Ectodermal cell (in vitro differentiated cells): ENCODE measurements around the gene F8.
"Not testable (repeated sequence)": the region's sequence is repeated elsewhere in the genome, so short reads cannot be mapped to it uniquely, and the experiment has no call there.

Experiments used
- H3K27ac ChIP-seq: 2 replicates; pipeline ENCODE4 v1.7.0; 2013; ENCODE audit warnings: mild to moderate bottlenecking, low read depth, low read length; ENCODE audit not compliant: insufficient read depth, poor library complexity, severe bottlenecking
- H3K27me3 ChIP-seq: 2 replicates; pipeline ENCODE4 v1.7.0; 2013; ENCODE audit warnings: mild to moderate bottlenecking, low read length; ENCODE audit not compliant: insufficient read depth, control insufficient read depth, poor library complexity, severe bottlenecking
- H3K36me3 ChIP-seq: one replicate; pipeline ENCODE4 v1.7.0; 2013; ENCODE audit warnings: low read length; ENCODE audit not compliant: control insufficient read depth, insufficient read depth
- H3K4me1 ChIP-seq: one replicate; pipeline ENCODE4 v1.7.0; 2013; ENCODE audit warnings: low read length; ENCODE audit not compliant: control insufficient read depth, insufficient read depth
- H3K4me3 ChIP-seq: 2 replicates; pipeline ENCODE4 v1.7.0; 2013; ENCODE audit warnings: low read depth, low read length, control low read depth; ENCODE audit not compliant: insufficient read depth
- H3K9me3 ChIP-seq: 2 replicates; pipeline ENCODE4 v1.7.0; 2013; ENCODE audit warnings: mild to moderate bottlenecking, low read length, moderate library complexity; ENCODE audit not compliant: control insufficient read depth
- WGBS, 2 experiments: methylation state at CpG; one replicate each; pipeline ENCODE4 v1.1.7; 2013; ENCODE audit warnings: missing lambda C conversion rate in 2 of 2; 5-methylcytosine and 5-hydroxymethylcytosine counted together

The F8 gene

DNA sequence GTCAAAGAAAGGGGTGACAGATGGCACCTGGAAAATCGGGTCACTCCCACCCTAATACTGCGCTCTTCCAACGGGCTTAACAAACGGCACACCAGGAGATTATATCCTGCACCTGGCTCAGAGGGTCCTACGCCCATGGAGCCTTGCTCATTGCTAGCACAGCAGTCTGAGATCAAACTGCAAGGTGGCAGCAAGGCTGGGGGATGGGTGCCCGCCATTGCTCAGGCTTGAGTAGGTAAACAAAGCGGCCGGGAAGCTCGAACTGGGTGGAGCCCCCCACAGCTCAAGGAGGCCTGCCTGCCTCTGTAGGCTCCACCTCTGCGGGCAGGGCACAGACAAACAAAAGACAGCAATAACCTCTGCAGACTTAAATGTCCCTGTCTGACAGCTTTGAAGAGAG lies 83.3 kb downstream of the F8 start:
- not testable (repeated sequence) for H3K4me1 ChIP-seq, H3K27me3 ChIP-seq, H3K9me3 ChIP-seq, H3K27ac ChIP-seq, H3K36me3 ChIP-seq, H3K4me3 ChIP-seq
- WGBS, 2 experiments = 87 to 98% methylated on average over 5 to 8 of the region's 10 CpGs

- WGBS, 2 experiments = 81 to 89% methylated on average over 5 of the region's 5 CpGs
Measured at GRCh38 chrX:154924771-154925170, 97.8 kb downstream of the F8 start.

GRCh38 chrX:154918060-154918483 lies 104.5 kb downstream of the F8 start:
- Histone ChIP-seq H3K36me3 (no peaks in the 10 kb centered on the region), H3K4me1 (no peaks in the 10 kb centered on the region), H3K27me3 (no peaks in the 10 kb centered on the region), H3K4me3 (no peak overlapping the region), H3K9me3 (no peaks in the 10 kb centered on the region), H3K27ac (no peak overlapping the region)
- WGBS, 2 experiments = 7 to 12% methylated on average over 5 of the region's 5 CpGs

More at GRCh38 chrX:154924771-154925170, 97.8 kb downstream of the F8 start:
- not testable (repeated sequence) for H3K4me3 ChIP-seq, H3K9me3 ChIP-seq, H3K27me3 ChIP-seq, H3K36me3 ChIP-seq, H3K4me1 ChIP-seq, H3K27ac ChIP-seq

GRCh38 chrX:154914052-154914451 lies 108.5 kb downstream of the F8 start:
- H3K4me1 ChIP-seq = no peaks in the 10 kb centered on the region
- no peaks in the 10 kb centered on the region for H3K9me3 ChIP-seq
- no peaks in the 10 kb centered on the region for H3K27me3 ChIP-seq
- no peaks in the 10 kb centered on the region for H3K36me3 ChIP-seq
- no peak overlapping the region for H3K27ac ChIP-seq
- no peak overlapping the region for H3K4me3 ChIP-seq
- 93 to 100% methylated on average over 1 to 2 of the region's 2 CpGs for WGBS, 2 experiments

DNA sequence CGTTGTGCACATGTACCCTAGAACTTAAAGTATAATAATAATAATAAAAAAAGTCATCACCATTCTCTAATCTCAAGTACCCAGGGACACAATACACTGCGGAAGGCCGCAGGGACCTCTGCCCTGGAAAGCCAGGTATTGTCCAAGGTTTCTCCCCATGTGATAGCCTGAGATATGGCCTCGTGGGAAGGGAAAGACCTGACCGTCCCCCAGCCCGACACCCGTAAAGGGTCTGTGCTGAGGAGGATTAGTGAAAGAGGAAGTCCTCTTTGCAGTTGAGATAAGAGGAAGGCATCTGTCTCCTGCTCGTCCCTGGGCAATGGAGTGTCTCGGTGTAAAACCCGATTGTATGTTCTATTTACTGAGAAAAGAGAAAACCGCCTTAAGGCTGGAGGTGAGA lies 112.0 kb downstream of the F8 start:
- H3K27me3 ChIP-seq, H3K4me3 ChIP-seq, H3K9me3 ChIP-seq, H3K4me1 ChIP-seq, H3K27ac ChIP-seq, H3K36me3 ChIP-seq: not testable (repeated sequence)
- 96% methylated on average over 8 to 10 of the region's 11 CpGs for WGBS, 2 experiments

DNA sequence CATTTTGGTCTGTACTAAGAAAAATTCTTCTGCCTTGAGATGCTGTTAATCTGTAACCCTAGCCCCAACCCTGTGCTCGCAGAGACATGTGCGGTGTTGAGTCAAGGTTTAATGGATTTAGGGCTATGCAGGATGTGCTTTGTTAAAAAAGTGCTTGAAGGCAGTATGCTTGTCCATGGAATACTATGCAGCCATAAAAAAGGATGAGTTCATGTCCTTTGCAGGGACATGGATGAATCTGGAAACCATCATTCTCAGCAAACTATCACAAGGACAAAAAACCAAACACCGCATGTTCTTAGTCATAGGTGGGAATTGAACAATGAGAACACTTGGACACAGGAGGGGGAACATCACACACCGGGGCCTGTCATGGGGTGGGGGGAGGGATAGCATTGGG lies 112.5 kb downstream of the F8 start:
- WGBS, 2 experiments = 91 to 99% methylated on average over 4 of the region's 4 CpGs
- not testable (repeated sequence) for H3K4me3 ChIP-seq, H3K9me3 ChIP-seq, H3K27me3 ChIP-seq, H3K27ac ChIP-seq, H3K36me3 ChIP-seq, H3K4me1 ChIP-seq

GRCh38 chrX:154908821-154909220 lies 113.7 kb downstream of the F8 start:
- 87 to 97% methylated on average over 3 of the region's 3 CpGs for WGBS, 2 experiments
- no peaks in the 10 kb centered on the region for H3K4me1 ChIP-seq
- H3K9me3 ChIP-seq = no peaks in the 10 kb centered on the region
- H3K4me3 ChIP-seq = no peak overlapping the region
- no peaks in the 10 kb centered on the region for H3K36me3 ChIP-seq
- H3K27ac ChIP-seq = no peak overlapping the region
- no peaks in the 10 kb centered on the region for H3K27me3 ChIP-seq

DNA sequence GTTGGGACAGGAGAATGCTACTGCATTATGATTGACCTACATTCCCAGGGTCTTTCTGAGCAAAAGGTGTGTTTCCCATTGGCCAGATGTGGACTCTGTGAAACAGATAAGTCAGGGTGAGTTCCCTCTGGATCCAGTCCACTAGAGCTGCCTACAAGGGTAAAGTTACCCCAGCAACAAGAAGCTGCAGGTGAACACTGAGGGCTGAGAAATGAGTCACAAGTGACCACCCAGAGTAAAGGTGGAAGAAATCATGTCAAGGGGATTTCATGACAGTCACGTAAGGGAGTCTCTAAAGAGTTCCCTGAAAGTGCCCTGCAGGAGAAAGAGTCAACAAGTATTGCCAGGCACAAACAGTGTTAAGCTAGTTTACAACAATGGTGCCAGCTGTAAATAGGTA lies 120.1 kb downstream of the F8 start:
- H3K36me3 ChIP-seq = no peaks in the 10 kb centered on the region
- H3K27ac ChIP-seq = no peak overlapping the region
- no peak overlapping the region for H3K4me3 ChIP-seq
- H3K4me1 ChIP-seq = no peaks in the 10 kb centered on the region
- H3K9me3 ChIP-seq = no peaks in the 10 kb centered on the region
- WGBS, 2 experiments = 88 to 95% methylated on average over 1 of the region's 1 CpG
- H3K27me3 ChIP-seq = no peaks in the 10 kb centered on the region

- Histone ChIP-seq H3K36me3 (no peaks in the 10 kb centered on the region), H3K27ac (no peak overlapping the region), H3K27me3 (no peaks in the 10 kb centered on the region), H3K4me3 (no peak overlapping the region), H3K9me3 (no peaks in the 10 kb centered on the region), H3K4me1 (no peaks in the 10 kb centered on the region)
- WGBS, 2 experiments = 88 to 93% methylated on average over 4 to 6 of the region's 8 CpGs
Measured at GRCh38 chrX:154900323-154900722, 122.2 kb downstream of the F8 start.

- Histone ChIP-seq H3K4me3 (no peak overlapping the region), H3K27me3 (no peaks in the 10 kb centered on the region), H3K27ac (no peak overlapping the region), H3K36me3 (no peaks in the 10 kb centered on the region), H3K4me1 (no peaks in the 10 kb centered on the region), H3K9me3 (no peaks in the 10 kb centered on the region)
- WGBS, 2 experiments = 95 to 100% methylated on average over 1 of the region's 1 CpG
Measured at GRCh38 chrX:154892296-154892695, 130.2 kb downstream of the F8 start.

- 29 to 100% methylated on average over 1 of the region's 1 CpG for WGBS, 2 experiments
- no peaks in the 10 kb centered on the region for H3K36me3 ChIP-seq
- no peak overlapping the region for H3K4me3 ChIP-seq
- no peak overlapping the region for H3K27ac ChIP-seq
- H3K9me3 ChIP-seq = no peaks in the 10 kb centered on the region
- no peaks in the 10 kb centered on the region for H3K4me1 ChIP-seq
- no peaks in the 10 kb centered on the region for H3K27me3 ChIP-seq
Measured at GRCh38 chrX:154890990-154891639, 131.4 kb downstream of the F8 start.
